ENCODE measurements around the gene APP.

Gene APP

DNA sequence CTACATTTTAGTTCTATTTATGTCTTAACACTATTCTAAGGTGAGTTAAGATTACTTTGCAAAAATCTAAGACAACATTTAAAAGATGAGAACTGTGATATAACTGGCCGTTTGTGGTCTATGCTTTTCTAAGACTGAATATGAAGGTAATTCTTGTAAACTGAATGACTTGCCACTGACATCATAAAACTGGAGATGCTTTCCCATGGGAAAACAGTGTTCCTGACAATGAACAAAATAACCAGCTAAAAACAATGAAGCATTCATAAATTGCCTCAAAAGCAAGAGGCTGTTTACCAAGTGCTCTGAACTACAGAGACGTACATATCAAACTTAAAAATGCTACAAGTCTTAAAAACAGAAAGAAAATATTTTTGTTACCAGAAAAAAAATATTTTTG, 54.7 kb downstream of the APP start:
- TF ChIP-seq, protein P1, sequence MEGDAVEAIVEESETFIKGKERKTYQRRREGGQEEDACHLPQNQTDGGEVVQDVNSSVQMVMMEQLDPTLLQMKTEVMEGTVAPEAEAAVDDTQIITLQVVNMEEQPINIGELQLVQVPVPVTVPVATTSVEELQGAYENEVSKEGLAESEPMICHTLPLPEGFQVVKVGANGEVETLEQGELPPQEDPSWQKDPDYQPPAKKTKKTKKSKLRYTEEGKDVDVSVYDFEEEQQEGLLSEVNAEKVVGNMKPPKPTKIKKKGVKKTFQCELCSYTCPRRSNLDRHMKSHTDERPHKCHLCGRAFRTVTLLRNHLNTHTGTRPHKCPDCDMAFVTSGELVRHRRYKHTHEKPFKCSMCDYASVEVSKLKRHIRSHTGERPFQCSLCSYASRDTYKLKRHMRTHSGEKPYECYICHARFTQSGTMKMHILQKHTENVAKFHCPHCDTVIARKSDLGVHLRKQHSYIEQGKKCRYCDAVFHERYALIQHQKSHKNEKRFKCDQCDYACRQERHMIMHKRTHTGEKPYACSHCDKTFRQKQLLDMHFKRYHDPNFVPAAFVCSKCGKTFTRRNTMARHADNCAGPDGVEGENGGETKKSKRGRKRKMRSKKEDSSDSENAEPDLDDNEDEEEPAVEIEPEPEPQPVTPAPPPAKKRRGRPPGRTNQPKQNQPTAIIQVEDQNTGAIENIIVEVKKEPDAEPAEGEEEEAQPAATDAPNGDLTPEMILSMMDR (IDR thresholded peaks at IDR 0.05): no peak
- no peak for TF ChIP-seq ZFX (IDR thresholded peaks at IDR 0.05; ENCODE audit: borderline replicate concordance)
- H3K27ac ChIP-seq: 0 out of 2 replicates have a peak overlapping the region, but pooled peaks have one; percentile 7

DNA sequence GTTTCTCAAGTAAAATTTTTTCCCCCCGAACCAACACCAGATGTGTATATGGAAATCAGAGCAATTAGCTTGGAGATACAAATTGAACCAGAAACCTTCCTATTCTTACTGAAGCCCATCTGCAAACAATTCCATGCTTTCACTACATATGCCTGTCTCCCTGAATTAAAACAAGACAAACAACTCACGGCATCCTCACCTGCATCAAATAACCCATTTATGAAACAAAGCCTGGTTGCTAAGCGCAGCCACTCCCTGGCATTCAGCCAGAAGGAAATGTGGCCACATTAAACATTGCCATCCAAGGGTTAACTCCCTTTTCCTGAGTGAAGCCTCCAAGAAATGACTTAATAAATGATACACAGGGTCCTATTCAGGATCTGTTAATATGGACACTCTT, 55.3 kb downstream of the APP start:
- no peak overlapping the region for H3K27ac ChIP-seq
- no peak for TF ChIP-seq ZFX (IDR thresholded peaks at IDR 0.05; ENCODE audit: borderline replicate concordance)
- TF ChIP-seq, protein P1 (IDR thresholded peaks at IDR 0.05): no peak

DNA sequence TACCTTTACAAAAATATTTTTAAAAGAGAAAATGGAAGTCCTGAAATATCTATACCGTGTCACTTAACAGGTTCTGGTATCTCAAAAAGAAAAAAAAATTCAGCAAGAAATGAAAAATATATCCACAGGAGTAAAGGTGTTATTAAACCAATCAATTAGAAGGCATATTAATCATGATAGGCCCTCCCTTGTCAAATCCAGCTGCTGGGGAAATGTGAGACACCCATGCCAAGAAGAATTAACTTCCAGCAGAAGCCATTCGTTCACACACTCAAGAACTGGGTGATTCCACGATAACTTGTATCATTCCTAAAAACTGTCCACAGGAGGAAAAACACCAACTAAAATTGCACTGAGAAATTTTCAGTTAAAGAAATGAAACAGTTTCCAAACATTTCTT, 57.6 kb downstream of the APP start:
- no peak overlapping the region for H3K27ac ChIP-seq
- TF ChIP-seq ZFX (IDR thresholded peaks at IDR 0.05; ENCODE audit: borderline replicate concordance): no peak
- TF ChIP-seq, protein P1 (IDR thresholded peaks at IDR 0.05): no peak

DNA sequence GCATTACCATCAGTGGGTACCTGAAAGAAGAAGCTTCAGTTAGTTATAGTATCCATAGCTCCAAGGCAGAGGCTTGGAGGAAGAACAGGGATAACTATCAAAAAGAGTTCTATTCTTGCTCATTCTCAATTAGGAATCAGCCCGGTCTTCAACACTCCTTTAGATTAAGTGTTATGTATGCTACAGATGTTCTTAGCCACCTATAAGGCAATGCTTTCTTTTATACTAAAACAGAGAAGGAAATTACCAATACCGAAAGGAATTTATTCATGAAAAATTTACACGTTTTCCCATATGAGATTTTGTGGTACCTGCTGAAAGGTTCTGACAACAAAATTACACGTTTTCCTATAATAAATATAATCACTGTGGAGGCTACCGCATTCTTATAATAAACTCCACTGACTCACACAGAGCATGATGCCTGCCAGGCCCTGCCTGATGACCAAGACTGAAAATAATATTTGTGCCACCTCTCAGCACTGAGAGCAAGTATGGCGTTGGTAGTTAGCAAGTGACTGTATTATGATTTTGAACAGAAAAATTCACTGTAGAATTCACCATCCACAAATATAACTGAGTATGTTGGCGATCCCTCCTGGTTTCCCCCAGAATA, 58.3 kb downstream of the APP start:
- TF ChIP-seq, protein P1 (IDR thresholded peaks at IDR 0.05): no peak
- TF ChIP-seq ZFX (IDR thresholded peaks at IDR 0.05; ENCODE audit: borderline replicate concordance): no peak
- no peak overlapping the region for H3K27ac ChIP-seq

DNA sequence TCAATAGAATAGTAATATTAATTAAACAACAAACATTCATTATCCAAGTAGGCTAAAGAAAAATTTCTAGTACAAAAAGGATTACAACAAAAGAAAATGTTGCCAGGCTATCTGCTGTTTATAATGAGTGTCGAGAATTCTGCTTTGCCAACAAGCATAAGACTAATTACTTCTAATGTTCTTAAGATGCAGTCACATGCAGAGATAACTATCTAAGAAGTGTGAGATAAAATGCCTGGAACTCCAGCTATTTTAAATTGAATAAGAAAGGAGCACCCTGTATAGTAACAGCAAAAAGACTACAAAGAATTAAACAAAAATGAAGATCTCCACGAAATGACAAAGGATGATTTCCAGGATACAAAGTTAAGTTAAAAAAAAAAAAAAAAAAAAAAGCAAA, 59.9 kb downstream of the APP start:
- TF ChIP-seq ZFX (IDR thresholded peaks at IDR 0.05; ENCODE audit: borderline replicate concordance): no peak
- TF ChIP-seq, protein P1 (IDR thresholded peaks at IDR 0.05): no peak
- H3K27ac ChIP-seq: no peak overlapping the region

DNA sequence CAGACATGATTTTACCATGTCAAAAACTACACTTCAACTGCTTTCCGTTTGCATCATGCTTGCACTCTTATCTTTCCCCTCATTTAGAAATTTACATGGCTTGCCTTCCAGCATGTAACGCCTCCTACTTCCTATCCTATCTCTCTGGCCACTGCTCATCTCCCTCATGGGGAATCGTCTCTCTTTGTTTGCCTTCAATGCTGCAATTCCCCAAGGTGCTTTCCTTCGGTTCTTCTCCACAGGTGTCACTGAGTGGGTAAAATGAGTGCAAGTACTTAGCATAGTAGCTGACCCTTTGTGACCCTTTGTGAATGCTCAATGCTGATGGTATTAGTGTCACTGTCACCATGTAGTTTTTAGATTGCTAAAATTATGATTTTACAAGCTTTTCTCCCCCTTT, 63.1 kb downstream of the APP start:
- no peak for TF ChIP-seq ZFX (IDR thresholded peaks at IDR 0.05; ENCODE audit: borderline replicate concordance)
- TF ChIP-seq, protein P1 (IDR thresholded peaks at IDR 0.05): no peak
- no peak overlapping the region for H3K27ac ChIP-seq

DNA sequence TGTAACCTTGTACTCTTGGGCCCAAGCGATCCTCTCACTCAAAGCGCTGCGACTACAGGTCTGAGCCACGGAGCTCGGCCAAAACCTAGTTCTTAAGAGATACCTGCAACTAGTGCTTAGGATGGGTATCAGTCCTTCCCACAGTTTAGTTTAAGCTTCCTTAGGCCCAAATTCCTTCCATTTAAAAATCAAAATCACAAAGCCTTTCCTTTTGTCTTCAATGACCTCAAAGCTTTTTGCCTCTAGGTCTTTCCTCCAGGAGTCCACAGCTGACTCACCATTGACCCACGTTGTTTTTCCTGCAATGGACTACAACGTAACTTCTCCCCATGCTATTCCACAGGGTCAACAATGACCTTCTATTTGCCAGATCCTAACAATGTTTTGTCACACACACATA, 64.0 kb downstream of the APP start:
- H3K27ac ChIP-seq: no peak overlapping the region
- no peak for TF ChIP-seq ZFX (IDR thresholded peaks at IDR 0.05; ENCODE audit: borderline replicate concordance)
- TF ChIP-seq, protein P1 (IDR thresholded peaks at IDR 0.05): no peak

All from 22Rv1 (cell line).